Sciatic nerve (tissue), 2 donors: Measurements from ENCODE around the gene DHRS3. TPM values are rescaled to one million over a fixed set of nuclear protein-coding genes. Genes with fewer than 3 reads are reported as not detected.
"Not testable (repeated sequence)": the region's sequence is repeated elsewhere in the genome, so short reads cannot be mapped to it uniquely, and the experiment has no call there.

Source experiments
- ATAC-seq: fragments of 200-7000 bp; cut with Tn5 transposase; one replicate; pipeline ENCODE4 v1.9.1; 2020; ENCODE audit warnings: mild to moderate bottlenecking, moderate library complexity
- DNase-seq: peaks from one replicate; pipeline ENCODE4 v3.0.0-alpha.2; 2020; ENCODE audit warnings: low spot score
- intact Hi-C: fragments of 100-400 bp; cut with DNase I; formaldehyde crosslinking; loops from one replicate; pipeline ENCODE4 v1.14.2; 2022
- total RNA-seq: library from RNA; stranded (reverse); fragmentation: NEBNext Ultra II Directional; extraction: Animal tissue kit (Norgen Biotek cat#: 25700); gene quantifications from one replicate; pipeline ENCODE4 v1.2.1, GENCODE V29; 2021
- donor health status: DM: no; HTN: no; CAD: no.
- donor health status: DM: no; HTN: no; CAD: no.

The DHRS3 gene
- total RNA-seq, 1 donor from 2014 or later = 271 TPM

DNA sequence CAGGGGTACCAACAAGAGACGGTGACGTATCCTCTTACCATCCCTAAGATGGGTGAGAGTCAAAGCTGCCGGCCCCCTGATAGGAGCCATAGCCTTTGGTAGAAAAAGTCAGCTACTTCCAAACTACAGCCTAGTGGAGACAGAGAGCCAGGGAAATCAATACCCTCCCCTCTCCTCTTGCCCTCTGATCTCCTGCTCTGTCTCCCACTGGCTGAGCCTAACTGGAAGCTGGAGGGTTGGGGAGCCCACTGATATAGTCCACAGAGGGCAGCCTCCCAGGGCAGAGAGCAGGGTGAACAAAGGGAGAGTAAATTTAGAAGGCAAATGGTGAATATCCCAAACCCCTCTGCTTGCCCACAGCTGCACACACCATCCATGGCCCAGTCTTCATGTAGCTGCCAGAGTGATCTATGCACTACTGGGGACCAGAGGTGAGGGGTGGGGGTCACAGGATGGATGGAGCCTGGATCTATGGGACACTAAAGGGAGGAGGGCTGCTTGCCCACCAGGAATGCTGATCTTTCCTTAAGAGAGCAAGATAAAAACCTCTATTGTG, 80.0 kb downstream of the DHRS3 start:
- intact Hi-C loops = no loop called here
- DNase-seq = no peak
- ATAC-seq = no peak

DNA sequence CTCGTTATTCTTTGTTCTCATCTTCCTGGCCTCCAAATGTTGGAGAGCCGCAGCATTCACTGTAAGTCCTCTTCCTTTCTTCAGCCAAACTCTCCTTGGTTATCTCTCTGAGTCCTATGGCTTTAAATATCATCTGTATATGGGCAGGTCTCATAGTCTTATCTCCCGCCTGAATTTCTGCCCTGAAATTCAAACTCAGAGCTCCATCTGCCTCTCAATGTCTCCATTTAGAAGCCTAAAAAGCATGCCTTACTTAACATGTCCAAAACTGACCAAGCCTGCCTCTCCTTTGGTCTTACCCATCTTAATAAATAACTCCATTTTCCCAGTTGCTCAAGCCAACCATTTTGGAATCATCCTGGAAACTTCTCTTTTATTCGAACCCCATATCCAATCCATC, 80.7 kb downstream of the DHRS3 start:
- no peak for ATAC-seq
- intact Hi-C loops = no loop called here
- no peak for DNase-seq

DNA sequence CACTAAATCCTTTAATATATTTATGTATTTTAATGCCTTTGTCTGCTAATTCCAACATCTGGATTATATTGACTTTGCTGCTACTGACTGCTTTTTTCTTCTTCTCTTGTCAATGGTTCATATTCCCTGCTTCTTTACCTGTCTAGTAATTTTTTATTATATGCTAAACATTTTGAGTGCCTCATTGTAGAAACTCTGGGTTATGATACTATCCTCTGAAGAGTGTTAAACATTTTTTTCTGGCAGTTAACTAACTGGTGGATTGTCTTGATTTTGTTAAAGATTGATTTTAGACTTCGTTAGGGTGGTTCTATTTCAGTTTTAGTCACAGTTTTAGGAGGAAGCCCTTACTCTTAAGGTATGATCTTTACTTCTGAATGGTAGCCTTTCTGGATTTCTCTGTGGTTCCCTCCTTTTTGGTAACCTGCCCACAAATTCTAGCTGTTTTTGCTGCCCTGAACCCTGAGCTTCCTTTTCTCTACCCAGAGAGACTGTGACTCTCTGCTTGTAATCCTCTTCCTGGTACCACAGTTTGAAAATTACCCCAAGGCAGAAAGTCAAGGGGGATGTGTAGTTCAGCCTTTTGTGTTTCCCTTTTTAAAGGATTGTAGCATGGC, 81.9 kb downstream of the DHRS3 start:
- no peak for ATAC-seq
- DNase-seq = no peak
- intact Hi-C loops = no loop called here

DNA sequence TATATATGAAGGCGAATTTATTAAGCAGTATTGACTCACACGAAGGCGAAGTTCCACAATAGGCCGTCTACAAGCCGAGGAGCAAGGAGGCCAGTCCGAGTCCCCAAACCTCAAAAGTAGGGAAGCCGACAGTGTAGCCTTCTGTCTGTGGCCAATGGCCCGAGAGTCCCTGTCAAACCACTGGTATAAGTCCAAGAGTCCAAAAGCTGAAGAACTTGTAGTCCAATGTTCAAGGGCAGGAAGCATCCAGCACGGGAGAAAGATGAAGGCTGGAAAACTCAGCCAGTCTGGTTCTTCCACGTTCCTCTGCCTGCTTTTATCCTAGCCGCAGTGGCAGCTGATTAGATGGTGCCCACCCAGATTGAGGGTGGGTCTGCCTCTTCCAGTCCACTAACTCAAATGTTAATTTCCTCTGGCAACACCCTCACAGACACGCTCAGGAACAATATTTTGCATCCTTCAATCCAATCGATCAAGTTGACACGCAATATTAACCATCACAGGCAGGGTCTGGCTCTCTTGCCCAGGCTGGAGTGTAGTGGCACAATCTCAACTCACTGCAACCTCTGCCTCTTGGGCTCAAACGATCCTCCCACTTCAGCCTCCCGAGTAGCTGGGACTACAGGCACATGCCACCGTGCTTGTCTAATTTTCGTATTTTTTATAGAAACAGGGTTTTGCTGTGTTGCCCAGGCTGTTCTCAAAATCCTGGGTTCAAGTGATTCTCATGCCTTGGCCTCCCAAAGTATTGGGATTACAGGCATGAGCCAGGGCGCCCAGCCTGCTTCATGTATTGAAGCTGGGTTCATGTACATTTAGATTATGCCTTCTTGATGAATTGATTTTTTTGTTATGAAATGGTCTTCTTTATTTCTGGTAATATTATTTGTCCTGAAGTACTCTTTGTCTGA, 85.3 kb downstream of the DHRS3 start:
- intact Hi-C loops = no loop called here
- DNase-seq (no peak), ATAC-seq (no peak)

DNA sequence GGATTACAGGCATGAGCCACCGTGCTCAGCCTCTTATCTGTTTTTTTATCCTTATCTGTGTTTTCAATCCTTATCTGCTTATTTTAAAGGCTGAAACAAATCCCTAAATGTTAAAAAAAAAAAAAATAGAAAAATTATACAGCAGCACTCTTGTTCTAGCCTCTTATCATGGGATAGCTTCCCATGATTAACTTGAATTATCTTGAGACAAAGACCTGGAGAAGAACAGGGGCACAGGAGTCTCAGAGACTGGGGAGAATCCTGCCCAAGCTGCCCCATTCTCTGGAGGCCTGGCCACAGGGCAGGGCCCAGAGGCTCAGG, 86.9 kb downstream of the DHRS3 start:
- intact Hi-C loops = no loop called here
- DNase-seq (no peak), ATAC-seq (no peak)

DNA sequence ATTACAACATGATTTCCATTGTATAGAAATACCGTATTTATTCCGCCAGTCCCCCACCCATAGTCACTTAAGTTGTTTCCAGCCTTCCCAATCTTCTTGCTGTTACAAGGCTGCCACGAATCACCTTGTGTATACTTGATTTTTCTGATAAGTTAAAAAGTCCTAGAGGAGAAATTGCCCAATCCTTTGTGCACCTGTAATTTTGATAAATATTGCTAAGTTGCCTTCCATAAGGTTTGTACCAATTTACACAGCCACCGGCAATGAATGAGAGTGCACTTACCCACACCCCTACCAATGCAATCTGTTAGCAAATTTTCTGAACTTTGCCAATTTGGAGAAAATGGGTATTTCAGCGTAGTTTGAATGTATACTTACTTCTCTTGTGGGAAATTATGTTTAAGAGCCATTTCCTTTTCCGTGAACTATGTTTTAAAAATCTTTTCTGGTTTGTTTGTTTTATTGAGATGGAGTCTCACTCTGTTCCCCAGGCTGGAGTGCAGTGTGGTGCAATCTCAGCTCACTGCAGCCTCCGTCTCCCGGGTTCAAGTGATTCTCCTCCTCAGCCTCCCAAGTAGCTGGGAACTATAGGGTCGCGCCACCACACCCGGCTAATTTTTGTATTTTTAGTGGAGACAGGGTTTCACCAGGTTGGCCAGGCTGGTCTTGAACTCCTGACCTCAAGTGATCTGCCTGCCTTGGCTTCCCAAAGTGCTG, 87.4 kb downstream of the DHRS3 start:
- intact Hi-C loops = no loop called here
- ATAC-seq (no peak), DNase-seq (no peak)

DNA sequence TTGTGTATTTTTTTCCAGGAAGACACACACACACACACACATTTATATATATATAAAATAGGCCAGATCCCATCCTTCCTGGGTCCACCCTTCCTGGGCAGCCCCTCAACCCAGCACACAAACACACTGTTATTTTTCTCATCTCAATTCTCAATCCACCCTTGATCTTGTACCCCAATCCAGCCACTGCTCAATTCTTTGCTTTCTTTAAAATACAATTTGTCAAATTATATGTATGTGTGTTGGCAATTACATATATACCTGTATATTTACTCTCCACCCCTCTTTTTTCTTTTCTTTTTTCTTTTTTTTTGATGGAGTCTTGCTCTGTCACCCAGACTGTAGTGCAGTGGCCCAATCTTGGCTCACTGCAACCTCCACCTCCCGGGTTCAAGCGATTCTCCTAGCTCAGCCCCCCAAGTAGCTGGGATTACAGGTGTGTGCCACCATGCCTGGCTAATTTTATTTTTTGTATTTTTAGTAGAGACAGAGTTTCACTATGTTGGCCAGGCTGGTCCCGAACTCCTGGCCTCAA, 88.3 kb downstream of the DHRS3 start:
- intact Hi-C loops = no loop called here
- ATAC-seq (no peak), DNase-seq (no peak)

DNA sequence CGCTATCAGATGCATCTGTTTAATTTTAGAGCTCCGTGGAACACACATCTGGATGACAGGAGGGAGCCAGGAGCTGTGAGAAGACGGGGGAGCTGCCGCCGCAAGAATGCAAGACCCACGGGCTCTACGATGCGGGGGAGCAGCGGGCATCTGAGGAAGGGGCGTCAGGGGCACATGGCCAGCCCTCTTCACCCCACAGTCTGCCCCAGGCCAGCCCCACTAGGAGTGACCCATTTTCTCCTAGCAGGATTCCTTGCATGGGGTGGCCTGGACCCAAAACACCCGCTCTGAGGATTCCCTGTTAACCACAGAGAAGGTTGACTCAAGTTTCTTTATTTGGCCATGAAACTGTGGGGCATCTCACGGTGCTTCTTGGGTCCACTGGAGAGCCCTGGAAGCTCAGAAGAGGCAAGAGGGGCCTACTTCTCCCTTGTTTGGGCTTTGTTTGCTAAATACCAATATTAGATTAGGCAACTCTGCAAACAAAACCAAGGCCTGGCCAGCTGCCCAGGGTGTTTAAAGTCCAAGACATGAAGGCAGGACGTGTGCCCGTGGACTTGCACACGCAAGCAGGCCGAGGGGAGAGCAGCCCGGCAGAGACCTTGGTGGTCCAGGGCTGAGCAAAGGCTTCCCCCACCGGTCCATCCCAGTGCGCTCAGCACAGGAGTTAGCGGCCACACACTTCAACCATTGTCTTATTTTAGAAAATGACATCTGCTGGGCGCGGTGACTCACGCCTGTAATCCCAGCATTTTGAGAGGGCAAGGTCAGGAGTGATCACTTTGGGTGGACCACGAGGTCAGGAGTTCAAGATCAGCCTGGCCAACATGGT, 89.8 kb downstream of the DHRS3 start:
- intact Hi-C loops = no loop called here
- DNase-seq (peak; percentile 88), ATAC-seq (peak; percentile 66)

DNA sequence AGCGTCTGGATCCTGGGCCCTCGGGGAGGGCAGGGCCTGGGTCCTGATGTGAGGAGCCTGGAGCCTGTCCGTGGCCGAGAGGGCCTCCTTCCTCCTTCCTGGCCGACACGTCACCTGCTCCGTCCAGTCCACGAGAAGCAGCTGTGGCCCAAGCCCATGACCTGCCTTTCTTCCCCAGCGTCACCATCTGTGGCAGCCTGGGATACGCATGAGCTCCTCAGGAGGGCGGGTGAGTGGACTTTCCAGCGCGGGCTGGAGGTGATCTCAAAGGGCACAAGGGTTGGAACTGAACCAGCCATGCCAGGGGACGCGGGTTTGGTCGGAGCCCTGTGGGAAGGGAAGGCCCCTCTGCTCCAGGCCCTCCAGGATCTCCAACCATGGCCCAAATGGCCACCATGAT, 90.4 kb downstream of the DHRS3 start:
- no peak for DNase-seq
- ATAC-seq = no peak
- intact Hi-C loops = no loop called here

DNA sequence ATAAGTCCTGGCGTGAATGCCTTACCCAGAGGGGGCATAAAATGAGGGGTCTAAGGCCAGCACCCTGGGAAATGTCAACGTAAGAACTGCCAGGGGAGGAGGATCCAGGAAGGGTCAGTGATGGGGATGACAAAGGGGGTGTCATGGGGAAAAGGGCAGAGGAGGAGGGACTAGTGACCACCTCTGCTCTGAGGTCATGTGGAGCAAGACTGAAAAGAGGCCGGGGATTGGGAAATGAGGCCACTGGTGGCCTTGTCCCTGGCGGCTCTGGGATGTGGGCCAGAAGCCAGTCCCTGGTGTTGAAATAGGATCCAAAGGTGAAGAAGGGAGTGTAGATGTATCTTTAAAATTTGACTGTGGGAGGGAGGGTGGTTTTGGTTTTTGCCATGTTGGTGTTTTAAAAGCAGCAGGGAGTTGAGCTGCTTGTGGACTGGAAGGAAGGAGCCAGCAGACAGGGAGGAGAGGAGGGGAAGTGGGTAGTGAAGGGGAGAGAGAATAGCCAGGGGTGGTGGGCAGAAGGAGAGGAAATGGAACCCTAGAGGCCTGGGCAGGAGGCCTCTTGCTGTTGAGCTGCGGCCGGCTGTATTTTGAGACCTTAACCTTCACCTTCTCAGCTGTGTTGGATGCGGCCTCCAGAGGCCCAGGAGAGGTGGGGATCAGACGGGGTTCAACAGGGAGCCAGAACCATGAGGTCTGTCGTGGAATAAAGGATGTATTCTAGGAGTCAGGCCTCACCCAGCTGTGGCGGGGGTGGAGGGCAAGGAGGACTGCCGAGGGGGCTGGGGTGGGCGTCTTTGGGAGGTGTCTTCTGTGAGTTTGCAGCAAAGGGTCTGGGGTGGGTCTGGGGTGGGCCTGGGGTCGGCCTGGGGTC, 92.5 kb downstream of the DHRS3 start:
- ATAC-seq (peak; percentile 74), DNase-seq (no peak)
- intact Hi-C loops = no loop called here

DNA sequence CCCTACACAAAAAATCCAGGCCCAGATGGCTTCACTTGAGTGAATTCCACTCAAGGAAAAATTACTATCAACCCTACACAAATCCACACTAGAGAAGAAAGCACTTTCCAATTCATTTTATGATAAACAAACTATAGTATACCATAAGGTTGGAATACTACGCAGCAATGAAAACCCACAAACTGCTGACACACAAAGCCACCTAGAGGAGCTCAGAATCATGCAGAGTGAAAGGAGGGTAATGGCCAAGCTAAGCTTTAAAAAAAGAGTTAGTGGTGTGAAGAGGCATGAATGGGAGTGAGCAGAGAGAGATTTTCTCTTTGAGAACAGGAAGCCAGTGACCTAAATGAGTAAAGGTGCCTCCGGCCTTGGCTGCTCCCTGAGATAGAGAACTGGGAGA, 93.7 kb downstream of the DHRS3 start:
- intact Hi-C loops = no loop called here
- ATAC-seq (no peak), DNase-seq (no peak)

DNA sequence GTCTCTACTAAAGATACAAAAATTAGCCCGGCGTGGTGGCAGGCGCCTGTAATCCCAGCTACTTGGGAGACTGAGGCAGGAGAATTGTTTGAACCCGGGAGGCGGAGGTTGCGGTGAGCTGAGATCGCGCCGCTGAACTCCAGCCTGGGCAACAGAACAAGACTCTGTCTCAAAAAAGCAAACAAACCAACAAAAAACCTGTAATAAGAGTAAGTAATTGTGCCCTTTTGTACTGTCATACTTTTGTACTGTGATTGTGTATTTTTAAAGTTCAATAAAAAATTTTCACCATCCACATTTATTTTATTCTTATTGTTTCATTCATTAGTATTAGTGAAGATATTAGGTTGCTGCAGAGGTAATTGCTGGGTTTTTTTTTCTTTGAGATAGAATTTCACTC, 95.2 kb downstream of the DHRS3 start:
- DNase-seq, ATAC-seq, intact Hi-C loops: not testable (repeated sequence)

DNA sequence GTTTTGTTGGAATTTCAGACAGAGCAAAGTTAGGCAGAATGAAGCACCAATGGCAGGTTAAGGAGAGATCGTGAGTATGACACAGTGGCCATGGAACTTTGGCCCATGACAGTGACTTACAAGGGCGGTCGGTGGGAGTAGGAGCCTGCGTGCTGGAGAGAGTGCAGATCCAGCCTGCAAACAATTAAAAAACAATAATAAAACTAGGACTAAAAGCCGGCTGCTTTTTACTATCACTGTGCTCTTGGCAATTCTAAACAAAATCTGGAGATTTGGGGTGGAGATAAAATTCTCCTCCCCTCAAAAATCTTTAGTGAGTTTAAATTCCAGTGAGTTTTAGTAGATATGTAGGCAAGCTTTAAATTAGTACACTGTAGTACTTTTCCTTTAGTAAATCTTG, 96.9 kb downstream of the DHRS3 start:
- DNase-seq (no peak), ATAC-seq (no peak)
- intact Hi-C loops = no loop called here

DNA sequence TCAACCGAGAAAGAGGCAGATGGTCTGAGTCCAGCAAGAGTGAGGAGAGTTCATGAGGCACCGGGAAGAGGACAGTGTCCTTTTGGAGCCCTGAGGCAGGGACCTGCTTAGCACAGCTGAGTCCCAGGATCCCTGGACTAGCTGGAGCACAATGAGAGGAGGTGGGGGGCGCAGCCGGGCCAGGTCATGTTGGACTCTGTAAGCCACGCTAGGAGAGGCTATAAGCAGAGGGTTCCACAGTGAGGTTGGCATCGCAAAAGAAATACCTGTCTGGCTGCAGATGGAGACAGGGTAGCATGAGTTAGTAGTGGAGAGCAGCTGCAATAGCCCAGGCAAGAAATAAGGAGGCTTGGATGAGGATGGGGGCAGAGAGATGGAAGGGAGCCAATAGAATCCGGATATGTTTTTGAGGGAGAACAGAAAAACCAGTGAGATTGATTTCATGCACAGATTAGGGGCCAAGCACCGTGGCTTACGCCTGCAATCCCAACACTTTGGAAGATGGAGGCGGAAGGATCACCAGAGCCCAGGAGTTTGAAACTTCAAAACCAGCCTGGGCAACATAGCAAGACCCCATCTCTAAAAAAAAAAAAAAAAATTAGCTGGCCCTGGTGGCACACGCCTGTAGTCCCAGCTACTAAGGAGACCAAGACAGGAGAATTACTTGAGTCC, 98.2 kb downstream of the DHRS3 start:
- ATAC-seq = peak; percentile 4
- intact Hi-C loops = no loop called here
- DNase-seq = no peak

DNA sequence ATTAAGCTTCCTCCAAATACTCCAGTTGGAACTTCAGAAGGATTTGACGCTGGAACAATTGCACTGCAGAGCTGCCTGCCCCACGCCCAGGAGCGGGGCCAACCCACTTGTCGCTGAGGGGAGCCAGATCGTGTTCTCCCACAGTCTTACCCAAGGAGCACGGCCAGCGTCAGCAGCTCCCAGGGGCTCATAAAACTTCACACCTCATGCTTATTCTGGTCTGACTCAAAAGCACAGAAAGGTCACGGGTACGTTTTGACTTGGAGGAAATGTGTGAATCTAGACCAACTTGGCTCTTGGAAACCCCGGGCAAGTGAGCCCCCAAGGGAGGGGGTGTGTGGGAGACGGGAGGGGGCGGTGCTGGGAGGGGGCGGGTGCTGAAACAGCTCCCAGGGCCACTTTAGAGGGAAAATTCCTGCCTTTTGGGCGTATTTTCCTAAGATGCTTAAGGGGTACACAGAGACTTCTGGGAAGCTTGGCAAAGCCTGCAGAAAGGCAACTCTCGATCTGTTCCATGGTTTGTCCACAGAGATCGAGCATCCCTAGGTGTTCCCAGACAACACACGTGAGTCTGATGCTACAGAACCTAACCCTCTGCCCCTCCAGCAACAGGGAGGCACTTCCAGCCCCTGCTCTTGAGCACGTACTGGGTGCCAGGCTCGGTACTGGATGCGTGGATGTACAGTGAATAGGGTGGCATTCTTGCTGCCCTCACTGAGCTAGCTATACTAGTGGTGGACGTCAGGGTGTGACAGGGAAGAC, 98.9 kb downstream of the DHRS3 start:
- intact Hi-C loops = no loop called here
- DNase-seq = no peak
- ATAC-seq = peak; percentile 94
